Measurements from ENCODE around the gene CEND1. TPM values are rescaled to one million over a fixed set of nuclear protein-coding genes. Genes with fewer than 3 reads are reported as not detected.
A peak's percentile ranks its signal among the peaks of the same experiment; 100 is the strongest.

The CEND1 gene
- total RNA-seq, 1 experiment from 2014 or later: 0.81 TPM

- Histone ChIP-seq H3T11ph (ENCODE audit: low read length) (no peak within 1 kb of the TSS), H3K23ac (ENCODE audit: insufficient read length, low read depth, low read length) (no peak within 1 kb of the TSS), H4K5ac (ENCODE audit: insufficient read length, low read depth, low read length) (peak within 1 kb of the TSS; percentile 31), H3K27me3 (ENCODE audit: insufficient read depth, low read length) (no peaks in the 10 kb centered on the region), H2AFZ (ENCODE audit: low read length) (no peak within 1 kb of the TSS), H2BK20ac (ENCODE audit: low read depth, low read length, poor library complexity, severe bottlenecking) (no peak within 1 kb of the TSS), H3K9ac (ENCODE audit: extremely low read depth, insufficient read length, low read length) (peak within 1 kb of the TSS; percentile 86), H3K27ac (ENCODE audit: insufficient read length, low read depth, low read length) (peak within 1 kb of the TSS; percentile 6), H3K4me2 (ENCODE audit: insufficient read depth, insufficient read length, low read length) (peak within 1 kb of the TSS; percentile 92), H3K23me2 (ENCODE audit: insufficient read length, low read depth, low read length, poor library complexity, severe bottlenecking) (peaks cover 19% of the 10 kb centered on the region), H3K18ac (ENCODE audit: insufficient read length, low read depth, low read length) (peak within 1 kb of the TSS; percentile 98), H4K91ac (ENCODE audit: insufficient read length, low read depth, low read length) (no peak within 1 kb of the TSS), H2BK120ac (ENCODE audit: low read depth, low read length, poor library complexity, severe bottlenecking) (peak within 1 kb of the TSS; percentile 65), H3K79me2 (ENCODE audit: insufficient read depth, low read length) (peaks cover 10% of the 10 kb centered on the region; the same call in 1 of the 2 replicates), H3K79me1 (ENCODE audit: insufficient read depth, low read depth, low read length, poor library complexity, severe bottlenecking) (peaks cover 9% of the 10 kb centered on the region), H2BK5ac (ENCODE audit: insufficient read length, low read length) (peak within 1 kb of the TSS; percentile 61), H3K14ac (ENCODE audit: insufficient read depth, low read length) (peak within 1 kb of the TSS; percentile 99), H2BK15ac (ENCODE audit: low read depth, low read length) (no peak within 1 kb of the TSS), H3K4ac (ENCODE audit: low read depth, low read length) (no peak within 1 kb of the TSS), H4K20me1 (ENCODE audit: control insufficient read depth, insufficient read depth, insufficient read length) (no peaks in the 10 kb centered on the region), H3K56ac (ENCODE audit: insufficient read length, low read depth, low read length) (no peak within 1 kb of the TSS), H2BK12ac (ENCODE audit: insufficient read length, low read depth, low read length) (peak within 1 kb of the TSS; percentile 70), H3K9me3 (ENCODE audit: control insufficient read depth, low read depth, low read length) (no peaks in the 10 kb centered on the region), H3K4me1 (ENCODE audit: insufficient read depth, low read length) (no peaks in the 10 kb centered on the region), H4K8ac (replicated peaks; ENCODE audit: insufficient read length, low read depth, low read length) (no peak within 1 kb of the TSS), H2AK5ac (ENCODE audit: insufficient read length, low read length) (no peak within 1 kb of the TSS)
- Mint-ChIP-seq H3K4me1 (peaks cover 13 to 30% of the 10 kb centered on the region in 2 experiments), H3K4me3 (peak within 1 kb of the TSS; percentile 91 to 98), H3K9me3 (no peaks in the 10 kb centered on the region), H3K27me3 (ENCODE audit: low read depth) (no peaks in the 10 kb centered on the region), H3K36me3 (ENCODE audit: insufficient read depth in 1 of 3, low read depth in 3 of 3) (peaks cover 29 to 38% (median 29%) of the 10 kb centered on the region in 3 experiments), H3K27ac (peak within 1 kb of the TSS; percentile 99 to 100 (median 99))
- TF ChIP-seq CTCF (conservative IDR thresholded peaks at IDR 0.05): no peak
- peak; percentile 96 for DNase-seq
- WGBS (ENCODE audit: extremely low coverage, insufficient read length, low lambda C conversion rate): no CpG with 5 or more reads among the region's 81 CpGs
These were observed 19.6 kb upstream of the CEND1 start, which contains the start of gene RPLP2 for GRCh38 chr11:809287-810039. RPLP2 (plus strand) TSS chr11:809967; CDS start chr11:810235, 268 bp downstream.

Data from H9 (cell line).